ENCODE data around the gene EPHB3.
A peak's percentile ranks its signal among the peaks of the same experiment; 100 is the strongest.

The EPHB3 gene

GRCh38 chr3:184543843-184544512, 17.6 kb upstream of the EPHB3 start:
- peak; percentile 88 to 93 (median 90) for DNase-seq

- DNase-seq, result no peak
Measured at GRCh38 chr3:184544513-184544861, 17.1 kb upstream of the EPHB3 start.

- DNase-seq, result peak in 2 of 4 experiments; percentile 16 to 29
Measured at GRCh38 chr3:184545769-184546168, 15.8 kb upstream of the EPHB3 start.

GRCh38 chr3:184546252-184546651, 15.3 kb upstream of the EPHB3 start:
- peak; percentile 91 to 97 (median 94) for DNase-seq

- DNase-seq, result no peak
Measured at GRCh38 chr3:184549796-184550577, 11.6 kb upstream of the EPHB3 start.

- DNase-seq, result no peak
Measured at GRCh38 chr3:184551103-184551502, 10.5 kb upstream of the EPHB3 start.

- DNase-seq, result no peak
Measured at GRCh38 chr3:184551614-184552256, 9.8 kb upstream of the EPHB3 start.

- DNase-seq, result no peak
Measured at GRCh38 chr3:184552296-184552695, 9.3 kb upstream of the EPHB3 start.

GRCh38 chr3:184552863-184553262, 8.7 kb upstream of the EPHB3 start:
- no peak for DNase-seq

- no peak for DNase-seq
Measured at GRCh38 chr3:184553385-184553784, 8.2 kb upstream of the EPHB3 start.

GRCh38 chr3:184554461-184554860, 7.1 kb upstream of the EPHB3 start:
- DNase-seq, result no peak

- DNase-seq, result peak in 3 of 4 experiments; percentile 23 to 38 (median 36)
Measured at GRCh38 chr3:184556582-184557347, 4.8 kb upstream of the EPHB3 start.

GRCh38 chr3:184557348-184557950, 4.1 kb upstream of the EPHB3 start:
- no peak for DNase-seq

GRCh38 chr3:184558726-184559125, 2.9 kb upstream of the EPHB3 start:
- DNase-seq, result peak in 1 of 4 experiments; percentile 40

- no peak for DNase-seq
Measured at GRCh38 chr3:184559336-184559735, 2.2 kb upstream of the EPHB3 start.

GRCh38 chr3:184560531-184560930, 1.1 kb upstream of the EPHB3 start:
- DNase-seq, result no peak

- DNase-seq, result peak in 3 of 4 experiments; percentile 18 to 64 (median 41)
Measured at GRCh38 chr3:184561913-184562877, 610 bp downstream of the EPHB3 start.

GRCh38 chr3:184562878-184563560, 1.4 kb downstream of the EPHB3 start:
- DNase-seq, result no peak

- DNase-seq, result no peak
Measured at GRCh38 chr3:184563561-184563925, 2.0 kb downstream of the EPHB3 start.

GRCh38 chr3:184563941-184564684, 2.5 kb downstream of the EPHB3 start:
- DNase-seq, result no peak
